GM10266 (cell line): ENCODE data around the gene PROK1.

ENCODE experiments used
- DNase-seq: peaks from one replicate; pipeline ENCODE4 v3.0.0; 2012; ENCODE audit errors: extremely low spot score
- CTCF ChIP-seq: IDR thresholded peaks from 2 replicates; pipeline ENCODE4 v1.5.1; 2012; ENCODE audit warnings: mild to moderate bottlenecking, low read depth; ENCODE audit not compliant: control insufficient read depth, insufficient read depth; ENCODE audit errors: missing control alignments

The PROK1 gene

GRCh38 chr1:110465038-110465813, 14.3 kb downstream of the PROK1 start:
- no peak for DNase-seq
- no peak for TF ChIP-seq CTCF

GRCh38 chr1:110465814-110466380, 14.9 kb downstream of the PROK1 start:
- DNase-seq: no peak
- TF ChIP-seq CTCF: no peak

- no peak for DNase-seq
- no peak for TF ChIP-seq CTCF
Observed at GRCh38 chr1:110466646-110467280, 15.8 kb downstream of the PROK1 start.

GRCh38 chr1:110471131-110471530, 20.2 kb downstream of the PROK1 start:
- TF ChIP-seq CTCF: no peak
- DNase-seq: no peak

- no peak for DNase-seq
- no peak for TF ChIP-seq CTCF
Observed at GRCh38 chr1:110472546-110472945, 21.6 kb downstream of the PROK1 start.

- no peak for TF ChIP-seq CTCF
- no peak for DNase-seq
Observed at GRCh38 chr1:110474444-110474843, 23.5 kb downstream of the PROK1 start.
